GM18868 (cell line): ENCODE measurements around the gene PRAME.
"Not testable (repeated sequence)": the region's sequence is repeated elsewhere in the genome, so short reads cannot be mapped to it uniquely, and the experiment has no call there.

Experiments used
- ATAC-seq: cut with Tn5 transposase; IDR thresholded peaks from one replicate; pipeline ENCODE4 v1.9.1; 2021; ENCODE audit warnings: mild to moderate bottlenecking, moderate library complexity; ENCODE audit not compliant: unreplicated experiment

The PRAME gene

GRCh38 chr22:22558972-22559603, at the start of gene PRAME:
Gene PRAME, minus strand, starts transcription at chr22:22559265. Its CDS starts 2,433 bp downstream, at chr22:22556832.
- no peak for ATAC-seq

- not testable (repeated sequence) for ATAC-seq
Observed at GRCh38 chr22:22608022-22608421, 49.0 kb upstream of the PRAME start.

GRCh38 chr22:22605074-22605404, 46.0 kb upstream of the PRAME start:
- no peak for ATAC-seq

DNA sequence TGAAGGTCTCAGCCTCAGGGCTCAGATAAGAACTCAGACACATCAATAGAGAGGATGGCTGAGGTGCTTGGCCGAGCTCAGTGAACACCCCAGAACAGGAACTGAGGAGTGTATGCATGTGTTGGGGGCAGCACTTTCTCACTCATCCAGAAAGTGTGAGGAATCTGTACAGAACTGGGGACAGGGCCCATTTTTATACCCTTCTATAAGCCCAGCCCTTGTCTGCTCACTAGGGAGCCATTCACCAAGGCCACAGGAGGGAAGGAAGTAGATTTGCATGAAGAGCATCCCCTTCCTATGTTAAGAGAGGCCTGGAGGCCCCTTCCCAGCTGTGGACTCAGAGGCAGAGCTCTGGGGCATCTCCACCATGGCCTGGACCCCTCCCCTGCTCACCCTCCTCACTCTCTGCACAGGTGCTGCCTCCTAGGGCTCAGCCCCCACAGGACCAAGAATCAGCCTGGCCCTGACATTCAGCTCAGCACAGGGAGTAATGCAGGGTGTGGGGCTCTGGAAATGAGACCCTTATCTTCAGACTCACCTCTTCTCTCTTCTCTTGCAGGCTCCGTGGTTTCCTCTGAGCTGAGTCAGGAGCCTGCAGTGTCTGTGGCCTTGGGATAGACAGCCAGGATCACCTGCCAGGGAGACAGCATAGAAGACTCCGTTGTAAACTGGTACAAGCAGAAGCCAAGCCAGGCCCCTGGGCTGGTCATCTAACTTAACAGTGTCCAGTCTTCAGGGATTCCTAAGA, 45.4 kb upstream of the PRAME start:
- no peak for ATAC-seq

DNA sequence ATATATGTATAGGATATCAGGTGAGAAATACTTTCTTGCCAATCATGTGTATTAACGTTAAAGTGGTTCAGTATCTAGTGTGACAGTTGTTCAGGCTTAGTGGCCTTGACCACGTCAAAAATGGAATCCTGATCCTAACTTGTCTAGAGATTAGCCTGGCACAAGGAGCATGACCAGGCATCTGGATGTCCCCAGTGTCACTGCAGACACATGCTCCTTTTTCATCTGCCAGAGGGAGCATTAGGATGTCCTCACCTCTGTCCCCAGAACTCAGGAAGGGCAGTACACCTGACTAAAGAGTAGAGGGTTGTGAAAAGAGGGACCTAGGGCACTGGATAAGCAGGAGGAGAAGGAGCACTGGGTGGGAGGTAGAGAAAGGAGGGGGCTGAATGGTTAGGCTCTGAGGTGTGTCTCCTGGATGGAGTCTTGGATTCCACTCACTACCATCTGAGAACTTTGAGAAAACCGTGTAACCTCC, 44.4 kb upstream of the PRAME start:
- ATAC-seq = no peak

- no peak for ATAC-seq
Observed at GRCh38 chr22:22600531-22601261, 41.6 kb upstream of the PRAME start.

DNA sequence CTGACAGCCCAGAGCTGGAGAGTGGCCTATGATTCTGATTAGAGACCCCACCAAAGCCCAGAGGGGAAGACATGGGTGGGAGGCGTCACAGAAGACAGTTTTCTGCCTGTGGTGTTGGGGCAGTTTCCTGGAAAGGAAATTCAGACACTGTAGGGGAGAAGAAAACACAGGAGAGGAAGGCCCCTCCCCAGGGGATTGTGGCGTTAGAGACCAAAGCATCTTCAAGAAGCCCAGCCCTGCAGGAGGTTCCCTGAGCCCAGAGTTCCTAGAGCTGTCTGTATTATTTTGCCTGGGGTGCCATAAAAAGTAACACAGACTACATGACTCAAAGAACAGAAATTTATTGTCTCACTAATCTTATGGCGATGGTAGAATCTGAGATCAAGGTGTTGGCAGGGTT, 40.2 kb upstream of the PRAME start:
- no peak for ATAC-seq

DNA sequence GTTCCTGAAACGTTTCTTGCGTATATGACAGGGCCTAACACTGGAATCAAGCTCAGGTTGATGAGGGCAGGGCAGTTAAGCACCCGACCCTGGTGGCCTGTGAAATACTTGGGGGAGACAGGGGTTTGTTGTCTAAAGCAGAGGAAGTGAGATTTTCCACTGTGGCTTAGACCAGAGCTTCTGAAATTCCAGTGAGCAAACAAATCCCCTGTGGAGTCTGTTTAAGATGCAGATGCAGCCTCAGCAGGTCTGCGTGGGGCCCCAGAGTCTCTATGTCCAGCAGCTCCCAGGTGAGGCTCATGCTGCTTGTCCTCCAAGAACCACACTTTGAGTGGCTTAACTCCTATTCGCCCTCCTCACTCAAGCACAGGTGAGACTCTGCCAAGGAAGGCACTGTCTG, 39.1 kb upstream of the PRAME start:
- ATAC-seq = no peak

DNA sequence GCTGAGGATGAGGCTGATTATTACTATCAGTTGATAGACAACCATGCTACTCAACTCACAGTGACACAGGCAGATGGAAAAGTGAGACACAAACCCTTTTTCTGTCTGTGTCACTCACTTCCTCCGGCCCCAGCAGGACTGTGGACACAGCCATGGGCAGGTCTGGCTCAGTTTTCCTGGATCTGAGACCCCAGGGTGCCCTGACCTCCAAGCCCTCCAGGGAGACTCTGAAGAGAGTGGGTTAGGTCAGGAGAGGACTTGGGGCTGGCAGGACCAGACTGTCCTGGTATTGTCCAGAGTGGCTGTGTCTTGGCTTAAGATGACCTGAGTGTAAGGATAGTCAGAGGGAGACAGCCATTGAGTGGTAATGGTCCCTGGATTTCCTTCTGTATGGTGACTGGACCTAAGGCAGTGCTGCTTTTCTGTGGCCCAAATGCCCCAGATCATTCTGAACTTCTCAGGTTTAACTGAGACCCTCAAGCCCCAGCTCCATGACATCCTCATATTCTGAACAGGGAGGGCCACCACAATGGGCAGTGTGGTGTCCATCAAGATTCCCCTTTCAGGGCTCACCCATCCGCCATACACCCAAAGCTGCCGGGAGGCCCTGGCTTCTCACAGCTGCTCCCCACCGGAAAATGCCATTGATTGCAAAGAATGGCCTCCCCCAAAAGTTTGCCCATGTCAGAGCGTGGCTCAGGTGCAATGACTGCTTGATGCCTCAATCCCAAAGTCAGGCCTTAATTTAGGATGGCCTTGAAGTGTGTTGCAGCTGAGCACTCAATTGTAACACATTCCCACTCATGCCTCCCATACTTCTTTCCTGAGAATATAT, 36.2 kb upstream of the PRAME start:
- no peak for ATAC-seq

GRCh38 chr22:22593964-22594656, 35.0 kb upstream of the PRAME start:
- ATAC-seq = no peak

- ATAC-seq = no peak
Observed at GRCh38 chr22:22593250-22593649, 34.2 kb upstream of the PRAME start.

DNA sequence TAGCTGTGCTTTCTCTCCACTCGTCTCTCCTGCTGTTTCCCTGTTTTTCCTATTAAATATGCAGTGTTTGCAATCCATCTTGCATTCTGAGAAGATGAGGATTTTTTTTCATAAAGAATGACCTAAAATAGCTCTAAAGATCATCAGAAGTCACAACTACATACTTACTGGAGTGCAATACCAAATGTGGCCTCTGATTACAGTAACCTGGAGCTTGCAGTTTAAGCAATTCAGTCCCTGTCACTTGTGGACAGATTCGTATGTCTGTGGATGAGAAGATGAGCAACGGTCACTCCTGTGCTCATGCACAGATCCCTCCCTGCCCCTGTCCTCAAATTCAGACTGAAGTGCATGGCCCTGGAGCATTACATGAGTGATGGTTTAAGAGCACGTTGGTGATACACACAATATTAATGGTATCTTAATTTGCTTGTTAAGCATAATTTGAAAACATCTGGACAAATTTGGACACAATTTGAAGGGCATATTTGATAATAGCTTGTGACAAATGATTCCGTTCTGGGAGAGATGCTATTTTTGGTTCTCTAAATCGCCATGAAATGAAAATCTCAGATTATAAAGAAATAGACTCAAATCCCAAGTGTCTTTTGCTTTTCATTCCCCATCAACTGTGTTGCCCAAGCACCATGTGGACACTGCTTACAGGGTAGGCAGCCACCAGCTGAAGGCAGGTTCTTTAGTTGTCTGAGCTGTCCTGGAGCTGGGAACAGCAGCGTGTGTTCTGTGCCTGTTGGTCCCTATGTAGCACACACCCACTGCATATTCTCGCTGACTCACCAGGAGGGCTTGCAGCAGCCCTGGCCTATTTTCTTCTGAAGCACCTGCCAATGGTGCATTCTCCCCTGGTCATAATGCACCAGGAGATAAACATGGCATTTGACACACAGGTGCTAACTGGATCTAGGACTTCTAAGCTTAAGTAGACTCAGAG, 32.6 kb upstream of the PRAME start:
- ATAC-seq = no peak

DNA sequence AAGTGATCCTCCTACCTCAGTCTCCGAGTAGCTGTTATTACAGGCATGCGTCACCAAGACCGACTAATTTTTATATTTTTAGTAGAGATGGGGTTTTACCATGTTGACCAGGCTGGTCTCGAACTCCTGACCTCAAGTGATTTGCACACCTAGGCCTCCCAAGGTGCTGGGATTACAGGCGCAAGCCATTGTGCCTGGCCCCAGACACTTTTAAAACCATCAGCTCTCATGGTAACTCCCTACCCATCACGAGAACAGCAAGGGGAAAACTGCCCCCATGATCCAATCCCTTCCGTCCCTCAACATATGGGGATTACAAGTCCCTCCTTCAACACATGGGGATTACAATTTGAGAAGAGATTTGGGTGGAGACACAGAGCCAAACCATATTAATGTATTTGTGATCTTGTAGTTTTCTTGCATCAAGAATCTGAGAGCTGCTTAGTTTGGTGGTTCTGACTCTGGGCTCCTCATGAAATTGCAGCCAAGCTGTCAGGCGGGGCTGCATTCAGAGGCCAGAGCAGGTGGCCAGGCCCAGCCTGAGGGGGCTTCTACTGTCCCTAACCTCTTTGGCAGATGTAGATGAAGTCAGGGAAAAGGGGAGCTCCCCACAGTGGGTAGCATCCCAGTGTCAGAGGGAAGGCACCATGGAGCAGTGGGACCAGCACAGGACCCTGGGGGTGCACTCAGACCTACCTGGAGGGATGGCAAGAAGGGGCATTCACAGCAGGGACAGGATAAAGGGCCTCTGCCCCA, 31.2 kb upstream of the PRAME start:
- ATAC-seq = no peak

DNA sequence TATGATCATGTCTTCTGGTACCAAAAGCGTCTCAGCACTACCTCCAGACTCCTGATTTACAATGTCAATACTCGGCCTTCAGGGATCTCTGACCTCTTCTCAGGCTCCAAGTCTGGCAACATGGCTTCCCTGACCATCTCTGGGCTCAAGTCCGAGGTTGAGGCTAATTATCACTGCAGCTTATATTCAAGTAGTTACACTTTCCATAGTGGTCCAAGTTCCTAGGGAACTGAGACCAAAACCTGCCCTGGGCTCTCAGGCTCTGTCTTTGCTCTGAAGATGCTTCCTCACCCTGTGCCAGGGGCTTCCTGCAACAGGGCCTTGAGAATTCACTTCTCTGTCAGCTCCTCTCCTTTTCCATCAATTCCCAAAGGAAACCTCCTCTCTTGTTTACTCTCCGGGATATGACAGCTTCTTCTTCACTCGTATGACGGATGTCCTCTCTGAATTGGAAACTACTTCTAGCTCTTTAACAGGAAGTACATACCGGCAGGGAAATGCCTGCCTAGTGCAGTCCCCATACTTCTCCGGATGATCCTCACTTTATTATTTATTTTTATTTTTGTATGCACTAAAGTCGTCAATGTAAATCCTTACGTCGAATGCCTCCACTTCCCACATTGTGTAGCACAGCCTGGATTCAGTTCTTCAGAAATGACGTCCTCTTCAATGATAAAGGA, 29.6 kb upstream of the PRAME start:
- ATAC-seq = no peak

DNA sequence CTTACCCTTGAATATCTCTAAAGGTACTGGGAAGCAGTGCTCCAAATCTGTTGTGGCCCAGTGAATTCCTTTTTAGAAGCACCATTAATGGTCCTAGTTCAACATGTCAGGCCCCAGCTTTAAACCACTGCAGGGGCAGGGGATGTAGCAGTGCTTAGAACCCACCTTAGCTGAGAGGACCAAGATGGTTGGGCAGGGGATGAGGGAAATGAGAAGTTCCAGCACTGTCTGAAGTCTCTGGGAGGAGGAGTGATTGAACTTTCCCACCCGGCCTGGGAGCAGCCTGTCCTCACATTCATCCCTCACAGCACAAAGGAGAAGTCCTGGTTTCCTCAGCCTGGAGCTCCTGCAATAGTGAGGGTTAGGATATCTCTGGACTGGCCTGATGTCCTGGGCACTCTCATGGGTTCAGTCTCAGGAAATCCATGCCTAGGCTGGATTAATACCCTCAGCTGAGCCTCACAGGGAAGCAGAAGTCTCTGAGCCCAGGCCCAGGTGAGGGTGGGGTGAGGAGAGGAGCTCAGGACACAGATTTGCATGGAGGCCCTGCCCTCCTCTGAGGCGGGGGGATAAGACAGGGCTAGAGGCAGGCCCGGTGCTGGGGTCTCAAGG, 28.6 kb upstream of the PRAME start:
- ATAC-seq = no peak

GRCh38 chr22:22584722-22585121, 25.7 kb upstream of the PRAME start:
- no peak for ATAC-seq

GRCh38 chr22:22583030-22583429, 24.0 kb upstream of the PRAME start:
- no peak for ATAC-seq

DNA sequence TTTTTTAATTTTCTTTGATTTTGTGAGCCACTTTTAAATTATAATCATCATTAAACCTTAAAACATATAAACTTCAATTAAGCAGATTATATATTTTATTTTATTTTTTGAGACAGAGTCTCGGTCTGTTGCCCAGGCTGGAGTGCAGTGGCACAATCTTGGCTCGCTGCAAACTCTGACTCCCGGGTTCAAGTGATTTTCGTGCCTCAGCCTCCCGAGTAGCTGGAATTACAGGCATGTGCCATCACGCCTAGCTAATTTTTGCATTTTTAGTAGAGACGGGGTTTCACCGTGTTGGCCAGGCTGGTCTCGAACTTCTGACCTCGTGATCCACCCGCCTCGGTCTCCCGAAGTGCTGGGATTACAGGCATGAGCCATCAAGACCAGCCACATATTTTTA, 22.5 kb upstream of the PRAME start:
- ATAC-seq = not testable (repeated sequence)
